Keratinocyte (primary cell): ENCODE results near the gene TJP2. TPM values are rescaled to one million over a fixed set of nuclear protein-coding genes. Genes with fewer than 3 reads are reported as not detected.

Experiments
- DNase-seq: peaks from one replicate; pipeline ENCODE4 v3.0.0-alpha.2; 2011; ENCODE audit warnings: low read depth, missing footprints, low spot score
- FAIRE-seq: peaks from 2 replicates; lab custom pipeline; 2011; peaks lifted over from hg19 to GRCh38; lab: Jason Lieb, UNC
- H2AFZ ChIP-seq: 2 replicates; pipeline ENCODE4 v1.6.0; 2012; ENCODE audit warnings: low read length, control low read depth, inconsistent platforms; ENCODE audit not compliant: control insufficient read depth
- H3K27ac ChIP-seq: 2 replicates; pipeline ENCODE4 v1.5.1; 2011; ENCODE audit warnings: low read length; ENCODE audit not compliant: control insufficient read depth, insufficient read depth
- H3K27me3 ChIP-seq: 3 replicates; pipeline ENCODE4 v1.6.0; 2011; ENCODE audit warnings: low read length; ENCODE audit not compliant: control insufficient read depth, insufficient read depth; ENCODE audit errors: extremely low read depth
- H3K36me3 ChIP-seq, 2 experiments: 2 replicates in 1 of 2; 3 replicates in 1 of 2; pipeline ENCODE4 v1.5.1; 2011; ENCODE audit warnings: low read length in 2 of 2, mild to moderate bottlenecking in 1 of 2; ENCODE audit not compliant: control insufficient read depth in 2 of 2, insufficient read depth in 2 of 2; ENCODE audit errors: extremely low read depth in 1 of 2
- H3K4me1 ChIP-seq: 3 replicates; pipeline ENCODE4 v1.5.1; 2011; ENCODE audit warnings: low read length; ENCODE audit not compliant: control insufficient read depth, insufficient read depth; ENCODE audit errors: extremely low read depth
- H3K4me2 ChIP-seq: 3 replicates; pipeline ENCODE4 v1.6.0; 2011; ENCODE audit warnings: low read depth, low read length; ENCODE audit not compliant: control insufficient read depth, insufficient read depth; ENCODE audit errors: extremely low read depth
- H3K4me3 ChIP-seq, 3 experiments: fragments of 200-600 bp in 1 of 3; sonication (generic) in 1 of 3; 2 replicates in 2 of 3; 3 replicates in 1 of 3; pipeline ENCODE4 v1.5.1; 2011 to 2016; ENCODE audit warnings: low read length in 3 of 3, mild to moderate bottlenecking in 3 of 3, control low read depth in 2 of 3, inconsistent platforms in 1 of 3, low read depth in 1 of 3, mixed read lengths in 1 of 3, mixed run types in 1 of 3, moderate library complexity in 1 of 3; ENCODE audit not compliant: control insufficient read depth in 2 of 3, insufficient read depth in 2 of 3; ENCODE audit errors: extremely low read depth in 1 of 3
- H3K79me2 ChIP-seq: 2 replicates; pipeline ENCODE4 v1.6.0; 2012; ENCODE audit warnings: low read length; ENCODE audit not compliant: control insufficient read depth, insufficient read depth
- H3K9ac ChIP-seq: 3 replicates; pipeline ENCODE4 v1.6.0; 2011; ENCODE audit warnings: low read length; ENCODE audit not compliant: control insufficient read depth, insufficient read depth; ENCODE audit errors: extremely low read depth
- H3K9me1 ChIP-seq: 3 replicates; pipeline ENCODE4 v1.6.0; 2011; ENCODE audit warnings: low read length; ENCODE audit not compliant: control insufficient read depth, insufficient read depth; ENCODE audit errors: extremely low read depth
- H3K9me3 ChIP-seq: 2 replicates; pipeline ENCODE4 v1.5.1; 2012; ENCODE audit warnings: low read depth, low read length; ENCODE audit not compliant: control insufficient read depth
- H4K20me1 ChIP-seq: 3 replicates; pipeline ENCODE4 v1.6.0; 2011; ENCODE audit warnings: low read length; ENCODE audit not compliant: control insufficient read depth, insufficient read depth; ENCODE audit errors: extremely low read depth
- EZH2 ChIP-seq: IDR thresholded peaks from one replicate; pipeline ENCODE4 v1.6.1; 2012; ENCODE audit warnings: inconsistent platforms, mild to moderate bottlenecking, low read length, moderate library complexity
- dilution Hi-C: fragments of 300-500 bp; cut with MboI; formaldehyde crosslinking; loops from one replicate; pipeline ENCODE4 v1.7.0; 2020; ENCODE audit warnings: low sequenced_read_pairs; ENCODE audit not compliant: extremely low pct_ligation_motif_present
- polyA plus RNA-seq, 5 experiments: library from polyadenylated mRNA; depleted of rRNA in 3 of 5; stranded (reverse) in 3 of 5; stranded (forward) in 1 of 5; unstranded in 1 of 5; fragments of >200 nt; gene quantifications; 1 replicate in 1 of 5; 2 replicates in 3 of 5; 3 replicates in 1 of 5; pipeline versions ENCODE4 v1.2.1 to v1.2.3, GENCODE V29; 2011 to 2012; ENCODE audit warnings: missing spikeins in 2 of 5, low read depth in 1 of 5, low replicate concordance in 1 of 5
- TF ChIP-seq, protein P1 (sequence below), 3 experiments: IDR thresholded peaks in 1 of 3; conservative IDR thresholded peaks in 1 of 3; optimal IDR thresholded peaks in 1 of 3; 2 replicates in 2 of 3; 3 replicates in 1 of 3; pipeline versions ENCODE3 to v1.5.1; 2011; ENCODE audit warnings: low read length in 3 of 3, mild to moderate bottlenecking in 3 of 3, moderate library complexity in 2 of 3, control low read depth in 1 of 3, inconsistent platforms in 1 of 3; ENCODE audit not compliant: insufficient read depth in 2 of 3; ENCODE audit errors: extremely low read depth in 1 of 3

Gene TJP2
- polyA plus RNA-seq, 1 donor (not counting 4 experiments of a cell fraction or from before 2014, with no cell fraction given) = 74.8 TPM

DNA sequence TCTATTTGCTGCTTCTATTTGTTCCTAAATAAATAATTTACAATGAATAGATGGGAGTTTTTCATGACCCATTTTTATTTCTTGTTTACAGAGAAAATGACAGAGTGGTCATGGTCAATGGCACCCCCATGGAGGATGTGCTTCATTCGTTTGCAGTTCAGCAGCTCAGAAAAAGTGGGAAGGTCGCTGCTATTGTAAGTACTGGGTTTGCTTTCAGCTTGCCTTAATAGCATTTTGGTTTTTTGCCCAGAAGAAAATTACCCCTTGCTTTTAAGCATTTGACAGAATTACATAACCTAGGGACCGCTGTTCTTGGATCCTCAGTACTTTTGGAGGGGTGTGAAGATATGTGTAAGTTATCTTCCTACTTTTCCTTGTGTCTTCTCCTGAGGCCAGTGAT is 44.1 kb downstream of the TJP2 start:
- FAIRE-seq (no peak), DNase-seq (no peak)
- Histone ChIP-seq H4K20me1 (no peaks in the 10 kb centered on the region), H3K79me2 (peaks cover 6% of the 10 kb centered on the region), H3K9me3 (no peaks in the 10 kb centered on the region), H3K9ac (no peak overlapping the region), H2AFZ (no peak overlapping the region), H3K4me2 (no peak overlapping the region), H3K4me1 (no peaks in the 10 kb centered on the region), H3K27ac (no peak overlapping the region), H3K36me3 (peaks cover 8 to 14% of the 10 kb centered on the region in 2 experiments), H3K4me3 (no peak overlapping the region), H3K27me3 (no peaks in the 10 kb centered on the region), H3K9me1 (no peaks in the 10 kb centered on the region)
- dilution Hi-C loops = no loop called here
- TF ChIP-seq, protein P1, sequence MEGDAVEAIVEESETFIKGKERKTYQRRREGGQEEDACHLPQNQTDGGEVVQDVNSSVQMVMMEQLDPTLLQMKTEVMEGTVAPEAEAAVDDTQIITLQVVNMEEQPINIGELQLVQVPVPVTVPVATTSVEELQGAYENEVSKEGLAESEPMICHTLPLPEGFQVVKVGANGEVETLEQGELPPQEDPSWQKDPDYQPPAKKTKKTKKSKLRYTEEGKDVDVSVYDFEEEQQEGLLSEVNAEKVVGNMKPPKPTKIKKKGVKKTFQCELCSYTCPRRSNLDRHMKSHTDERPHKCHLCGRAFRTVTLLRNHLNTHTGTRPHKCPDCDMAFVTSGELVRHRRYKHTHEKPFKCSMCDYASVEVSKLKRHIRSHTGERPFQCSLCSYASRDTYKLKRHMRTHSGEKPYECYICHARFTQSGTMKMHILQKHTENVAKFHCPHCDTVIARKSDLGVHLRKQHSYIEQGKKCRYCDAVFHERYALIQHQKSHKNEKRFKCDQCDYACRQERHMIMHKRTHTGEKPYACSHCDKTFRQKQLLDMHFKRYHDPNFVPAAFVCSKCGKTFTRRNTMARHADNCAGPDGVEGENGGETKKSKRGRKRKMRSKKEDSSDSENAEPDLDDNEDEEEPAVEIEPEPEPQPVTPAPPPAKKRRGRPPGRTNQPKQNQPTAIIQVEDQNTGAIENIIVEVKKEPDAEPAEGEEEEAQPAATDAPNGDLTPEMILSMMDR (optimal IDR thresholded peaks at IDR 0.05 in 1 of 3, IDR thresholded peaks at IDR 0.05 in 1 of 3, conservative IDR thresholded peaks at IDR 0.05 in 1 of 3; ENCODE audit: extremely low read depth in 1 of 3, insufficient read depth in 2 of 3, low read length in 3 of 3) = no peak
- no peak for TF ChIP-seq EZH2

DNA sequence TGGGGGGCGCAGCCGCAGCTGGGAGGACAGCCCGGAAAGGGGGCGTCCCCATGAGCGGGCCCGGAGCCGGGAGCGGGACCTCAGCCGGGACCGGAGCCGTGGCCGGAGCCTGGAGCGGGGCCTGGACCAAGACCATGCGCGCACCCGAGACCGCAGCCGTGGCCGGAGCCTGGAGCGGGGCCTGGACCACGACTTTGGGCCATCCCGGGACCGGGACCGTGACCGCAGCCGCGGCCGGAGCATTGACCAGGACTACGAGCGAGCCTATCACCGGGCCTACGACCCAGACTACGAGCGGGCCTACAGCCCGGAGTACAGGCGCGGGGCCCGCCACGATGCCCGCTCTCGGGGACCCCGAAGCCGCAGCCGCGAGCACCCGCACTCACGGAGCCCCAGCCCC is 47.0 kb downstream of the TJP2 start:
- no peaks in the 10 kb centered on the region for H3K9me3 ChIP-seq

More for the DNA sequence above, 47.0 kb downstream of the TJP2 start:
- Histone ChIP-seq H3K9ac (no peak overlapping the region), H3K79me2 (peaks cover 2% of the 10 kb centered on the region), H4K20me1 (no peaks in the 10 kb centered on the region), H3K4me2 (no peak overlapping the region), H3K4me1 (no peaks in the 10 kb centered on the region), H3K27me3 (no peaks in the 10 kb centered on the region), H3K36me3 (peaks cover 11 to 17% of the 10 kb centered on the region in 2 experiments), H2AFZ (no peak overlapping the region), H3K27ac (no peak overlapping the region), H3K9me1 (no peaks in the 10 kb centered on the region), H3K4me3 (no peak overlapping the region)
- dilution Hi-C loops = no loop called here
- TF ChIP-seq, protein P1 (optimal IDR thresholded peaks at IDR 0.05 in 1 of 3, IDR thresholded peaks at IDR 0.05 in 1 of 3, conservative IDR thresholded peaks at IDR 0.05 in 1 of 3; ENCODE audit: extremely low read depth in 1 of 3, insufficient read depth in 2 of 3, low read length in 3 of 3) = no peak
- TF ChIP-seq EZH2 = no peak
- no peak for FAIRE-seq
- DNase-seq = no peak
